ENCODE results near the gene FASLG.

The FASLG gene

DNA sequence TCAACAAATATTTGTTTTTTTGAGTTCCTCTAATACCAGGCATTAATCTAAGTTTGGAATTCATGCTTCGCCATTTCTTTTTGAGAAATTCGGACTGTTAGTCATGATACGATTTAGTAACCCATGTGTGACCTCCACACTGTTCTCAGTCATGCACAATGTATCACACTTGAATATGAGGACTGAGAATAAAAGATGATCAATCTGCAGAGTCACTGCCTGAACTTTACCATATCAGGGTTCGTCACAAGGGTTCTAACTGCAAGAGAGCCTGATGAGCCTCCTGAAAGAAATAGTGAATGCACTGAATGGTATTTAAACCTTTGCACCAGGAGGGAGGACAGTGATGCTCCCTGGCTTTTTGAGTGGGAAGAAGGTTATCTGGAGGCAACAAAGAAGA is 10.9 kb upstream of the FASLG start:
- DNase-seq = no peak

DNA sequence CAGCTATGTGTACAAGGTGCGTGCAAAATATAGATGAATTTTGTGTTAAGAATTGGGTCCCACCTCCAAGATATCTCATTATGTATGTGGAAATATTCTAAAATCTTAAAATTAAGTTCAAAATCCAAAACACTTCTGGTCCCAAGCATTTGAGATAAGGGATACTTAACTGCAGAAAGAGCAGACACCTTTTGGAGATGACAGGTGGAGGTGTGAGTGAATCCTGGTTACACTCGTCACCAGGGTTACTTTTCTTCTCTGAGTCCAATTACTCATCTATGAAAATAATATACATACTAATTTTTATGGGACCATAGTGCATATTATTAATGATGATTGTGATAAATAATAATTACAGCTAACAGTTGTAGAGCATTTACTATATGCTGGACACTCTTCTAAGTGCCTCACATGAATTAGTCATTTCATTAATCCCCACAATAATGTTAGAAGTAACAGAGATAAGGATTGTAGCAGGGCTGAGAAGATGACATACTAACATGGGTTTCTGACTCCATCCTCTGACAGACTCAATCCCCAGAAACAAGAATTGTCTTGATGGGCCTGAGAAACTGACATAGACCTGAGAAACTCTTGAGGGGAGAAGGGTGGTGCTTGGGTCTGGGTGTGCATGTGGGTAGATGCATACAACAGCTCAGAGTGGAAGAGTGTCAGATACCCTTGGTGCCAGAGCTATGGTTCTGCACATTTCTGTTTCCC is 8.3 kb upstream of the FASLG start:
- DNase-seq = no peak

DNA sequence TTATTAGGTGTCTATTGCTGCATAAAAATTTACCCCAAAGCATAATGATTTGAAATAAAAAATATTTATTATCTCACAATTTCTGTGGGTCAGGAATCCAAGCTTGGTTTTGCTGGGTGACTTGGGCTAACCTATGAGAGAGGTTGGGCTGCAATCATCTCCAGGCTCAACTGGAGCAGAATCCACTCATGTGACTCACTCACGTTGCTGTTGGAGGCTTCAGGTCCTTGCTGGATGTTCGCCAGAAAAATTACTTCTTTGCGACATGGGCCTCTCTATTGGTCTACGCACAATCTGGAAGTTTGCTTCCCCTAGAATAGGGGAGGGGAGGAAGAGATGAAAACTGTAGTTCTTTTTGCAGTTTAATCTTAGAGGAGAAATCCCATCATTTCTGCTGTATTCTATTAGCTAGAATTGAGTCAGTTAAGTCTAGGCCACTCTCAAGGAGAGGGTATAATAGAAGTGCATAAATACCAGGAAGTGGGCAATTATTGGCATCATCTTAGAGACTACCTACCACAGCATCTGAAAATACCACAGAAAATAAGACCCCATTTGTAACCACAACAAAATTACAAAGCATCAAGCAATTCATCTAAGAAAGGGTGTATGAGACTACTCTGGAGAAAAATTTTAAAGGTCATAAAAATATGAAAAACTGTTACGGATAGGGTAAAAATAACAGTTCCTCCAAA is 5.7 kb upstream of the FASLG start:
- DNase-seq = no peak

DNA sequence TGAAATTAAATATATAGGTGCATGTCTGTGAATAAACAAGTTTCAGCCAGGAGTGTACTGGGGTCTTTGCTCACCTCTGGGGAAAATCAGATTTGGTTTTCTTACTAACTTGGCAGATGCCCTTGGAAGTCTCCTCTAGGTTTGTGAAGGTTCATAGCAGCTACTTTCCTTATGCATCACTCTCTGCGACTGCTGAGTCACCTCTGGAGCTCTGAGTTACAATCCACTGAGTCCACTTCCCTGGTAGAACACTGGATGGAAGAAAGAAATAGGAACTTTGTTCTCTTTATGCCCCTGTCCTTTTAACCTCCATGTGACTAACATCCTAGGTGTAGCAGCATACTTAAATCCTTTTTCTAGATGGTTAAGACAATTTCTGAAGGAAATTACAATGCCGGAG is 4.4 kb upstream of the FASLG start:
- DNase-seq = no peak

DNA sequence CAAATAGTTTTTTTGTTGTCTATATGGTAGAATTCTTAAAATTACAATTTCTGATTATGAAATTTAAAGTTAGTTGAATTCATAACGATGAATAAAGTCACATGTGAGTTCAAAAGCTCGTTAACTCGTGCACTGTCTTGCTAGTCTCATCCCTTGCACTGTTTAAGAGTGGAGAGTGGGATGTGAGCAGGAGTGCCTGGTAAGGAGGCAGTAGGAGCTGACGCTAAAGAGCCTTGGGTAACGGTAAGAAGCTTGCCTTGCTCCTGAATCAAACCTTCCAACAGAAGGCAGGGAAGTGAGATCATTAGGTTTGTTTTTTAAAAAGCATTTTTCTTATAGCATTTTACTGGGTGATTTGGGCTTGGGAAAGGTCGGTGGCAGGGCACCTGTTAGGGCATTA is 2.3 kb upstream of the FASLG start:
- DNase-seq = no peak

DNA sequence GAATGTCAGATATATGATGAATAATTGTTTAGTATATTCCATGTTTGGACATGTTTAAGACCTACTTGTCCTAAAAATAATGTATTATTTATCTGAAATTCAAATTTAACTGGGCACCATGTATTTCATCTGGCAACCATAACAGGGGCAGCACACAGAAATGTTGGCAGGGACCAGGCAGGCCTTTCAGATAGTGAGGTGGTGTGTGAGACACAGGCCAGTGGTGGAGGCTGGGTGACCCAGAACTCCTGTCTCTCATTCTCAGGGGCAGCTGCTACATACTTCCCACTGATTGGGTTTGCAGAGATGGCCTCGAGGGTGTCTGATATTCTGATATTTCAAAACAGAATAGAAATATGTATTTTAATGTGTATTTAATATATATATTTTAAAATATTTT is 1.3 kb upstream of the FASLG start:
- DNase-seq = no peak

DNA sequence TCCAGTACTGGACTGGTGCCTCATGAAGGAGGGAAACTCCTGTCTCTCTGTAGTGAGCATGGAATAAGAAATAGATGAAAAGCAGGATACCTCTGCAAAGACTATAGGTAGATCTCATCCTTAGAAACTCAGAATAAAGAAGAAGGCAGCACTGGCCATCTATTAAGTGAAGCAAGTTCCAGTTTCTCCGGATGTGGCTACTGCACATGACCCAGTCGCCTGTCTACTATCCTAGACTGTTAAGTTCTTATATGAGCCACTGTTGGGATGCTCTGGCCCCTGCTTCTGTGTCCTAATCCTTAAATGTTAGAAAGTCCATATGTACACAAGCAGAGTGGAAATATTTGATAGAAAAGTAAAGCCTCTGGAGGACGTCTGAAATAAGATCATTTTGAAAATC is 2.2 kb downstream of the FASLG start:
- no peak for DNase-seq

DNA sequence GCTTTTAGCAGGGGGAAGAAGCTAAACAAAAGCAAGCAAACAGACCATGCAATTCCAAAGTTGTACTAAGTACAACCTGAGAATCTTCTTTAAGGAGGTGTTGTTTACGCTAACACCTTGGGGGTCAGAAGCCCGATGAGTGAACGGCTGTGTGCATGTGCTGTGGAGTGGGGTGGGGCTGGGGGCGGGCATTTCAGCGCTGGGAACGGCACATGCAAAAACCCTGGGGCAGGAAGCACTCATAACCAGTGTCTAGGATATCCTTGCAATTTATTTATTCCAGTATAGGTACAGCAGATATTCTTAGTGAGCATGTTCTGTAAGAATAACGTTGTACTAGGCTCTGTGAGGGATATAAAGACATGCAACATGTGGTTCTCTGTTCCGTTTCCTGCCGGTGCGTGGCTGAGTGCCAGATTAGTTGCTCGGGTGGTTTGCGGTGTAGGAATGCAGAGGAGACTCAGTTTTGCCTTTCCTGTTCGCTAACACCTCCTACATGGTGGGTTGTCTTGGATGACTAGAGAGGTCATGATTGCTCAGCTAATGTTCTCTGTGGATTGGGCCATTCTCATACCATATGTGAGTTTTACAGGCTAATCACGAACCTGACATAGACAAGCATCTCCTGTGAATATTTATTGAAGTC is 3.7 kb downstream of the FASLG start:
- no peak for DNase-seq

DNA sequence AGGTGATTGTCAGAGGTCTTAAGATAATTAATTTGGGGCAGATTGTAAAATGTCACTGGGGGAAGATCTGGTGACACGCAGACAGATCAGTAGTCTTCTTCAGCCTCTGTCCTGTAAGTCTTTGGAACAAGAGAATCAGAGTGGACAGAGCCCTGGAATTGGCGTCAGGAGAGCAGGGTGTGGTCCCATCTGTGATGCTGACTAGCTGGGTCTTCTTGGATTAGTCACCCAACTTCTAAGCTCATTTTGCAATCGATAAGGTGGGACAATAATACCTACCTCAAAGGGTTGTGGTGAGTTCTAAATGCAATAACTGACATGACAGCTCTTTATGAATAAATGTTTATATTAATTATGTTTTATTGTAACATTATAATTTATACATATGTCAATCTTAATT is 4.8 kb downstream of the FASLG start:
- no peak for DNase-seq

DNA sequence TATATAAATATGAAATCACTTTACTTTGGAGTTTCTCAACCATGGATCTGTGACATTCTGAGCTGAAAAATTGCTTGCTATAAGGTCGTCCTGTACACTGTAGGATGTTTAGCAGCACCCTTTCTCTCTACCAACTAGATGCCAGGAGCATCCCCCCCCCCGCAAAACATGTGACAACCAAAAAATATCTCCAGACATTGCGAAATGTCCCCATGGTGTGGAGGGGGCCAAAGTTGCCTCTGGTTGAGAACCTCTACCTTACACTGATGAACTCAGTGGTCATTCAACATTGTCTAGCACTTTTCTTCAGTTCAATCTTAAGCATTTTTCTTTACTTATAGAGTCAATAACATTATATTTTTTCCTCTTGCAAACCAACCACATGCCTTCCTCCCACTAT is 9.2 kb downstream of the FASLG start:
- DNase-seq = no peak

DNA sequence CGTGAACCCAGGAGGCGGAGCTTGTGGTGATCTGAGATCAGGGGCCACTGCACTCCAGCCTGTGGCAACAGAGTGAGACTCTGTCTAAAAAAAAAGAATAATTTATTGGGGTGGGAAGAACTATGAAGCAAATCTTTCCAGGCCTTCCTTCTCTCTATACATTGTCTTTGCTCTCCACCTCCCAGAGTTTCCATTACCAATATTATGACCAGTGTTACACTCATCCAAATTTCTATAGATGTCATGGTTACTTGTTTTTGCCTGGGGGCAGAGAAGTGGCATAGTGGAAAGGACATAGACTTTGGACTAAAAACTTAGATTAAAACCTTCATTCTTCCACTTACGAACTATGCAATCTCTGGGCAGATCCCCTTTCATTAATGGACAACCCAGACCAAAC is 10.1 kb downstream of the FASLG start:
- no peak for DNase-seq

DNA sequence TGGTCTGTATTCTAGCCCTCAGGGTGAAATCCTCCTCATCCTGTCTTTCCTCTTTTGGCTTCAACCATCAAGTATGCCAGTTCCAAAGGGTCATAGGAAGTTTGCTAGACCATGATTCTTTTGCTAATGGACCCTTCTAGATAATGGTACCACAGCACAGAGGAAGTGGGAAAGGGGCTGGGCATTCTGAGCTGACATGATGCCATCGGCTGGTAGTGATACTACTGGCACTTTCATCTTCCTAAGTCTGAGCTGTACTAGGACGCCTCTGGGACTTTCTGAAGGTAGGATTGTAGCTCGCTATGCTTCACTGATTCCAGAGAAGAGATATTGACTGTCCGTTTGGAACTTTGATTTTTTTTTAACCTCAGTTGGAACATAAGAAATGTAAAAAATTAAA is 11.4 kb downstream of the FASLG start:
- no peak for DNase-seq

DNA sequence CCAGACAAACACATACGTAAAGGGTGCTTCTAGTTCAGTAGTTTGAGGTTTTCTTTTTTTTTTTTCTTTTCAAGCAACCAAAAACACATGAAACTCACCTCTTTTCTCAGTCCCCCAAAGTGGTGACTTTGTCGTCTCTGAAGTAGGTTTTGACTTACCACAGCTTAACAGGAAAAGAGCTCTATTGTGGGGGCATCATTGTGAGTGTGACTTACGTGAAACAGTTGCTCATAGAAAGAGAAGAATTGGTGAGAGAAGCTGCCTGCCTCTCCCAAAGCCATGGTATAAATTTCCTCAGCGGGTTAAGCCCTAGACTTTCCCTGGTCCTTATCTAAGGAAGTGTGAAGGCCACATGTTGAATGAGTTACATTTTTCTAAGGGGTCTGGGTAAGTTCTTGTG is 11.9 kb downstream of the FASLG start:
- DNase-seq = no peak

DNA sequence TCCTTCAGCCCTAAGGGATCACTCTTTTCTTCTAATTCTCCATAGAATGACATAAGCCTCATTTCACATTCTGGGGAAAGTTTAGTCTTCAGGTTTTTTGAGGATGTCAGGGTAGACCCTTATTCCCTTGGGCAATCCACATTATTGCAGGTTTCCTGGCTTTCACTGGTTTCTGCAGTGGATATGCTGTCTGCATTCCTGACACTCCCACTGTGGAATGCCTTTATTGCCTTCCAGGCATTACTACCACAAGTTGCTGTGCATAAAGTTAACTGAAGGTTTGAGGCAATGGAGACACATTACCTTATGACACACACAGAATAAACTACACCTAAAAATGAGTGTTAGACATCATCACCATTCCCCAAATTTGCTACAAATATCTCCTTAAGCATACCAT is 12.7 kb downstream of the FASLG start:
- DNase-seq = no peak

DNA sequence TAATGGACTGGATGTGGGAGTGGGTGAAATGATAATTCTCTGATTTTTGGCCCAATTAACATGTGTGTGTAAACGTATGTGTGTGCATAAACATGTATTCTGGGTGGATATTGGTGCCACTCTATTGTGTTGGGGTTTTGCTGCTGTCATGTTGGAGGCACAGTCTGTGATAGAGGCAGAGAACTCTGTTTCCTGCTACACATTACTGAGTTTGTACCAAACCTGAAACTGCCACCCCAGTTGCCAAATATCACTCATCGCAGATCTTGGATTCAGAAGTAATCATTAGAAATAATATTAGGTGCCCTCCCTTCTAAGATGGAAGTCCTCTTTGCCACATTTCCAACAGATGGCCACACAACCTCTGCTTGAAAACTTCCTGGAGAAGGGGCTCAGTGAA is 13.8 kb downstream of the FASLG start:
- no peak for DNase-seq

DNA sequence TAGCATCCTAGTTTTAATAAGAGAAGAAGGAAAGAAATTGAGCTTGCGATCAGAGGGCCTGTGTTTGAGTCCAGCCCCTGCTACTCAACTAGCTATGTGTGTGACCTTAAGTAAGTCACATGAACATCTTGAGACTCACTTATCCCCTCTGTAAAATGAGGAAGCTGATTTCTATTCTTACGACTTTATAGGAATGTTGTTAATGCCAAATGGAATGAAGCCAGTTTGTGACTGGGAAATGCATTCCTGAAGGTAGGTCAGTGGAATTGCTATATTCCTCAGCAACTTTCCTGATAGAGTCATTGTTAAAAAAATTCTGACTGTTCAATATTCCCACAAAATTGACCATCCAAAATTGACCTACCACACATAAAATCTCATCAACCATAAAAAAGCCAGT is 14.9 kb downstream of the FASLG start:
- DNase-seq = no peak

DNA sequence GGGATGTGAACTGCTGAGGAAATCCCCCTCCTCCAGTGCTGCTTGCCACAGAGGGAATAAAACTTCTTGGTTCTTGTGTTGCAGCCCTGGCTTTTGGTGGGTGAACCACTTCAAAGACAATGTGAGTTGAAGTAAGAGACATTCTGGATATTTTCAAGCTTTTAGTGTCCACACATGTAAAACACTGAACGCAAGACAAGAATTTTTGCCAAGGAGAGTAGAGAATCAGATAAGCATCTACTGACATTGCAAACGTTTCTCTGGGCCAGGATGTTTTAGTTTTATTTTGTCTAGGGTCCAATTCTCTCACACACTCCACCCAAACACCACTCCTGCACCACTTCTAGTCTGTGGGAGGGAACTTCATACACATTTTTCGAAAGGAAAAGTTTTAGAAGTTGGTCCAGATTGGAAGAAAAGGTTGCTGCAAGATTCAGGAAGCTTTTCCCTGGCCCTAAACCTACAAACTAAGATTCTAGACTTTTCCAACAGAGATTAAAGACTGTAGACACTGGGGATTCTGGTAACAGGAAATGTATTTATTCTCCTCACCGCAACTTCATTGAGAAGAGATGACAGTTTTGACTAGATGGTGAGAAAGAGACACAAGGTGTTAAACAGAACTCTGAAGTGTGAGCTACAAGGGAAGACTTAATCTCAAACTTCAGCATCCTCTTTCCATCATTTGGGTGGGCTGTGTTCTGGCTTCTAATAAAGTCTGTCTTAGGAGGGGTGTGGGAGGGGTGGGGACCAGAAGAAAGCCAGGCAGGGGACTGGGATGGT is 16.1 kb downstream of the FASLG start:
- no peak for DNase-seq

DNA sequence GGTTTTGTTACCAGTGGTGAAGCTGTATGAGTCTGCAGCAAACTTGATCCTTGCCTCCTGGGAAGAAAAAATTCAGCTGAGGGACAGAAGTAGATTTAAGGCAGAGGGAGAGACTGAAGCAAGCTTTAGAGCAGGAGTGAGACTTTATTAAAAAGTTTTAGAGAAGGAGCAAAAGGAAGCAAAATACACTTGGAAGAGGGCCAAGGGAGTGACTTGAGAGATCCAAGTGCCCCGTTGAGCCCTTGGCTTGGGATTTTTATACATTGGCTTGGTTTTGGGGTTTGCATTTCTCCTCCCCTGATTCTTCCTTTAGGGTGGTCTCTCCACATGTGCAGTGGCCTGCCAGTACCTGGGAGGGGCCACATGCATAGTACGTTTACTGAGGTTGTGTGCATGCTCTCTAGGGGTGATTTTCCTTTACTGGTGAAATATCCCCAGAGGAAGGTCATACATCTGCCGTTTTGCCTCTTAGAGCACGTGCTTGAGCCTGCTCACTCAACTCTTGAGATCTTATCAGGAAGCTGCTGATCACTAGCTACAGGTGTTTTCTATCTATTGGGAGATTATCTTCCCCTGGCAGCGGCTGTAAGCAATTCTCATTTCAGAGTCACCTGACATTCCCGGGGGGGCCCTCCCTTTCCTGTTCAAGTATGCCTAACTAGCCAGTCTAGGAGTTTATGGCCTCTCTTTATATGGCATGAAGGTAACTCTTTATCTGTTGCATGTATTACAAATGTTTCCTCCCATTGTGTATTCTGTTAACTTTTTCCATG is 20.3 kb downstream of the FASLG start:
- DNase-seq = no peak

DNA sequence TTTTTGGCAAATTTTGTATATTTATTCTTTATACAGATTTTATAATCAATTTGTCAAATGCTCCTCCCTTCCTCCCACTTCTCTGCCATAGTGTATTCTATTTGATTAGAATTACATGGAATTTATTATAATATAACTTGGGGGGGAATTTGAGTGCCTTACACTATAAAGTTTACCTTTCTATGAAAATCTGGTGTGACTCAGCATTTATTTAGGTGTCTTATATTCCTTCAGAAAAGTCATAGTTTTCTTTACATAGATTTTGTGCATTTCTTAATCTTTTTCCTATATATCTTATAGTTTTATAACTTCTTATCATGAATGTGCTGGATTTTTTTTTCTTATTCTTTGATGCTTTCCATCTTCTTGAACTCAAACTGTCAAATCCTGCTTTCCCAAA is 21.3 kb downstream of the FASLG start:
- DNase-seq = no peak

DNA sequence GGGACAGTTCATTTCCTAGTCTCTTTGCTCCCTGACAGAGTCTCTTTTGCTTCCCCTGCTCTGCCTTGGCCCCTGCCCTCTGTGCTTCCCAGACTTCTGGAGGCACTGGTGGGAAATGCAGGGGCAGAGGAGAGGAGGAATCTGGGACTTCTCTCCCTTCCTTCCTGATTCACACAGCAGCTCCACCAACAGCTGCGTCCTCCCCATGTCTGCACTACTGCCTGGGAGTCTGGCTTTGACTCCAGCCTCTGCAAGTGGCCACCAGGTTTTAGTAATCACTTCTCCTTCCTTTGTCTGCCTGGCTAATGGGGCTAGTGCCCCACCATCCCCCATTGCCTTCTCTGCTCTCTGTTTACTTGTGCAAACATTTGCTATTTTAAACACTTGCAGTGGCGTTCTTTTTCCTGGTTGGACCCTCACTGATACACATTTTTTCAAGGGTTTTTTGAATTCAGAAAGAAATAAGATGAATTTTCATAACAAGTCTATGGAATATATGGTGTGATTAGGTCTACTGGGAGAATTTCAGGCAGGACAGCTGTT is 21.9 kb downstream of the FASLG start:
- DNase-seq = no peak

DNA sequence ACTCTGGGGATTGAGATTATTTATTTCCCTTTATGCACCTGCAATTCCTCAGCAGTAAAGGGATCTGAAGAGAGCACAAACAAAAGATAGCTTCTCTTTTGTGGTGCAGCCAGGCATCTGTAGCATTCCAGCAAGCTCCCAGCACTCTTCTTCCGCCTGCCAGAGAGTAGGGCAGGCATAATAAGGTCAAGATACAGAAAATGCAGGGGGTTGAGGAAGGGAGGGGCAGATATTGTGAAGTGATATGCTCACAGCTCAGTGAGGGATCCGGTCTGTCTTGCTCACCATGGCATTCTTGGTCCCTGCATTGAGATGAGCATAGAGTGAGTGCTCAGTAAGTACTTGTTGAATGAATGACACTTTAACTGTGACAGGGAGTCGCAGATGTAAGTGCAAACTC is 23.9 kb downstream of the FASLG start:
- no peak for DNase-seq

DNA sequence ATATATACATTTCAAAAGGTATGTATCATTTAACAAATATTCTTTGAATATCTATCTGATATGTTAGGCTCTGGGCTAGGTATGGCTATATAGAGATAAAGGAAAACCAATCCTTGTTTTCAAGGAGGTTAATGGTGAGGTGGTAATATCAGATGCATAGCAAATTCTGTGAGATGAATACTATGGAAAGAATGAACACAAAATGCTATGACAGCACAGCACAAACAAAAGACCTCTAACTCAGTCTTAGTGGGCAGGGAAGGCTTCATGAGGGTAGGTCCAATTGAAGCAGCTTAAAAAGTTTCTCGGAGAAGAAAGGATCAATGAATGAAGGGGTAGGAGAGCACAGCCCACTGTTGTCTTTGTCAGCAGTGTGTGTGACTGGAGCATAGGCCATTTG is 27.2 kb downstream of the FASLG start:
- no peak for DNase-seq

All from NCI-H187 treated with DMSO at 0.1 percent for 48 hours (cell line).